Transverse colon (tissue), 4 donors: ENCODE measurements around the gene EPN2.

Experiments
- POLR2A ChIP-seq: fragments of 450-650 bp; IDR thresholded peaks from one replicate; pipeline ENCODE4 v1.6.1; 2016; ENCODE audit warnings: antibody characterized with exemption, mild to moderate bottlenecking, moderate library complexity
- POLR2AphosphoS5 ChIP-seq, 3 donors: sonication (generic); formaldehyde crosslinking; IDR thresholded peaks; one replicate each; pipeline ENCODE4 v1.6.1; 2016; ENCODE audit warnings: antibody characterized with exemption in 3 of 3
- TF ChIP-seq, protein P1 (sequence below), 5 experiments: fragments of 200-600 bp in 3 of 5; fragments of 450-650 bp in 2 of 5; sonication (generic) in 3 of 5; IDR thresholded peaks; 1 replicate in 2 of 5; 2 replicates in 3 of 5; pipeline ENCODE4 v1.5.1; 2016 to 2017; ENCODE audit warnings: antibody characterized with exemption in 5 of 5, inconsistent platforms in 3 of 5, mild to moderate bottlenecking in 2 of 5, moderate library complexity in 1 of 5

DNA sequence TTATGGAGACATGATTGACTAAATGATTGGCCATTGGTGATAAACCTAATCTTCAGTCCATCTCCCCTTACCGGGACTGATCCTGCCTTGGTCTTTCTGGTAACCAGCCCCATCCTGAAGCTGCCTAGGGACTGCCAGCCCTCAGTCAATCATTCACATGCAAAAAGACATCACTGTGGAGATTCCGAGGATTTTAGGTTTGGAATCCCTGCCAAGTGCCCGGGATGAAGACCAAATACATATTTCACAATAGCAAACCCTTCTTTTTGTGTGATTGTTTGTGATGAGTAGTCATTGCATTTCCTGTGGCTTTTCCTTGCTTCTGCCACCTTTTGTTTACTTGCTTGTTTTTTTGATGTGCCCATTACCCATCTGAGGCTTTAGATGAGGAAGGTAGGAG is 44.0 kb downstream of the EPN2 start:
- TF ChIP-seq, protein P1, sequence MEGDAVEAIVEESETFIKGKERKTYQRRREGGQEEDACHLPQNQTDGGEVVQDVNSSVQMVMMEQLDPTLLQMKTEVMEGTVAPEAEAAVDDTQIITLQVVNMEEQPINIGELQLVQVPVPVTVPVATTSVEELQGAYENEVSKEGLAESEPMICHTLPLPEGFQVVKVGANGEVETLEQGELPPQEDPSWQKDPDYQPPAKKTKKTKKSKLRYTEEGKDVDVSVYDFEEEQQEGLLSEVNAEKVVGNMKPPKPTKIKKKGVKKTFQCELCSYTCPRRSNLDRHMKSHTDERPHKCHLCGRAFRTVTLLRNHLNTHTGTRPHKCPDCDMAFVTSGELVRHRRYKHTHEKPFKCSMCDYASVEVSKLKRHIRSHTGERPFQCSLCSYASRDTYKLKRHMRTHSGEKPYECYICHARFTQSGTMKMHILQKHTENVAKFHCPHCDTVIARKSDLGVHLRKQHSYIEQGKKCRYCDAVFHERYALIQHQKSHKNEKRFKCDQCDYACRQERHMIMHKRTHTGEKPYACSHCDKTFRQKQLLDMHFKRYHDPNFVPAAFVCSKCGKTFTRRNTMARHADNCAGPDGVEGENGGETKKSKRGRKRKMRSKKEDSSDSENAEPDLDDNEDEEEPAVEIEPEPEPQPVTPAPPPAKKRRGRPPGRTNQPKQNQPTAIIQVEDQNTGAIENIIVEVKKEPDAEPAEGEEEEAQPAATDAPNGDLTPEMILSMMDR (IDR thresholded peaks at IDR 0.05): no peak
- TF ChIP-seq POLR2A (no peak), POLR2AphosphoS5 (IDR thresholded peaks at IDR 0.05) (no peak)
